HG03521 (cell line): ENCODE data around the gene MAX.
"Not testable (repeated sequence)": the region's sequence is repeated elsewhere in the genome, so short reads cannot be mapped to it uniquely, and the experiment has no call there.

Source experiments
- ATAC-seq: cut with Tn5 transposase; IDR thresholded peaks from one replicate; pipeline ENCODE4 v1.9.1; 2021; ENCODE audit warnings: mild to moderate bottlenecking, moderate library complexity; ENCODE audit not compliant: unreplicated experiment

MAX gene

DNA sequence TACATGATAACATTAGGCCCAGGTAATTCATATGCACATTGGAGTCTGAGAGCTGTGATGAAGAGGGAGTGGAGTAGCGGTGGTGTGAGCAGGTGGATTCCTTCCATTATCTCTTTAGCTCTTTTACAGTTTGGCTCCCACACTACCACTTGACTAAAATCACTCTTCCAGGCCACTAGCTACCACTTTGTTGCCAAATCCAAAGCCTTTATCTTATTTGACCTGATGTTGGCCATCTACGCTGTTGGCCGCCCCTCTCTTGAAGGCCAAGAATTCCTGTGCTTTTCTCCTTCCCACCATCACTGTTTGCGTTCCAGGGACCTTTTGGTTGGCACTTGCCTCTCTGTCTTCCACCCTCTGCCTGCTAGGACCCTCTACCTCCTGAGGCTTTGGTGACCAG, 4.0 kb upstream of the MAX start:
- ATAC-seq = no peak

DNA sequence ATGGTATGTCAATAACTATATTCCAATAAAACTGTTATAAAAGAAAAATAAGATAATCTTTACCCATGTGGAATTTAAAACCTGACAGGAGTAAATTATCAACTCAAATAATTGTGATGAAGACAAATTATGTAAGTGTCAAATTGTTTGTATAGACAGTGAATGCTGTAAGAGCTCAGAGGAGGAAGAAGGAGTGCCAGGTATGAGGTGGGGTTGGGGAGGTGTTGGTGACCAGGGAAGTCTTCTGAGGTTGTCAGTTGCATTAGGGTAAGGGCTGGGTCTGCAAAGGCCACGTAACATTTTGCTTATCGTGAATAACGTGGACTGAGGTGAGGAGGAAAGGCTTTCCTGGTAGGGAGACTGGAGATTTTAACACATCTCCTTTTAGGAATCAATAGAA, 2.5 kb upstream of the MAX start:
- ATAC-seq = no peak

- no peak for ATAC-seq
These were observed 938 bp upstream of the MAX start for GRCh38 chr14:65103150-65103760.

DNA sequence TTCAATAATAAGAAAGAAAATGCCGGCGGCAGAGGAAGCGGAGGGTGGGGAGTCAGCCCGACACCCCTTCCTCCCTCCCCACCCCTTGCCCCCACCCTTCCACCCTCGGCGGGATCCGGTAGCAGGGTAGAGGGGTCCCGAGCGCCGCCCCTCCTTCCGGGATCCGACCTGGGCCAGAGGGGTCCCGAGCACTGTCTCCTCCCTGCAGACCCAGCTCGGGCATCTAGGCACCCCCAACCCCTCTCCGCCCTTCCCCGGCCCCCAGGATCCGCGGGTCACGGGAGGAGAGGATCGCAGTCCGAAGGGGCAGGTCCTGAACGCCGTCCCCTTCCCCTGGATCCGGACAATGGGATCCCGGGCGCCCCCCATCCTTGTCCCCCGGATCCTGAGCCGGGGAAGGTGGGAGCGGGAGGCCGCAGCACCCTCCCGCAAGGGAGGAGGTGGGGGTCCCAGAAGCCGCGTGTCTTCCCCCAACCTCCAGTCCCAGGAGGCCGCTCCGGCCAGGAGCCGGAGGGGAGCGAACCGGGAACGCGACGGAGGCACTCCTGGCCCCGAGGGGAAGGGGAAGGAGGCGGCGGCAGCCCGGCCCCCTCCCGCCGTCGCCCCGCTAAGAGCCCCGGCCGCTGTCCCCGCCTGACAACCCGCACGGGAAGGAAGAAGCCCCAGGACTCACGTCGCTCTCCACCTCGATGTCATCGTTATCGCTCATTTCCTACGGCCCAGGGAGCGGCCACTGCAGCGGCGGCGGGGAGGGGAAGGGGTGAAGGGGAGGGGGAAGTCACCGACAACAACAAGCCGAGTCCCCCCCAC, 481 bp downstream of the MAX start:
- ATAC-seq = no peak

- no peak for ATAC-seq
These were observed 1.3 kb downstream of the MAX start for GRCh38 chr14:65100922-65101541.

DNA sequence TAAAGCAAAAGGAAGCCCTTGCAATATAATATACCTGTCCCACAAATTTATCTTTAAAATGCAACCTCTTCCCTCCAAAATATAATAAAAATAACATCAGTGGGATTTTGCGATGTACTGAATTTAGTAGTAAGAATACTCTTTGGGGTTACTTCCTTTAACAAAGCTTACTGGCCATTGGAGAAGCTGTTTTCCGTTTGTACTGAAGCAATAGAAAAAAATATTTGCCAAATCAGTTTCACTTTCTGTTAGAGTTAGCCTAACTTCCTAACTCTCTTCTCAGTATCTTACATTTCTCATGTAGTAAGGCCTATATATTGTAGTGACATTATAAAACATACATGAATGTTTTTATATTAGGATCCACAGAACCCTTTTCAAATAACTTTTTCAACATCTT, 3.7 kb downstream of the MAX start:
- ATAC-seq = no peak

DNA sequence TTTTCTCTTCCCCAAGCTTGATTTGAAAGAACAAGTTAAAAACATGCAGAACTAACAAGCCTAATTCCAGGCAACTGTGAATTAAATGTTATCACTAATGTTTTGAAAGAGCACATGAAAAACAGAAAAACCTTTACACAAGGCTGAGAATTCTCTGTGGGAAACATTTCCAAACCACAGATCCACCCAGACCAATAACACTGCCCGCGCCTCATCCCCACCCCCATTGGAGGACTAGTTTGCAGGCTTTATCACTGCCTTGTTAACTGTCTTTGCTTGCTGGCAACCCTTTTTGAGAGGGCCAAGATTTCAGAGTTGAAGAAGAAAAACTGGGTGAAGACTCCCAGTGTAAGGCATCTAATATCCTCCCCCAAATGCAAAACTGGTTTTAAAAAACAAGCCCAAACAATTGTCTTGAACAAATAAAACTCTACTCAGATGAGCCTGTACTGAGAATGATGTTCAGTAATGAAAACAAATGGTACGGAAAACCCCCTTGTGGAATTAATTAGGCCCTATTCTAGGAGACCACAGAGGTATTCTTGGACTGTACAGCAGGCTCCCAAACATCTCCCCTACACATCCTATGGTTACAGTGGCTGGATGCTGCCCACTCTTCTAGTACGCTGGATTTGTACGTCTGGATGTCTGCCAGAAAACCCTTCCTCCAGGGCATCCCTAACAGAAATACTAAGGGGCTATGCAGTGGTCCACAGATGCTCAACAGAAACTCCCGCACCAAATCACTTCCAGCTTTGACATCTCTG, 5.8 kb downstream of the MAX start:
- no peak for ATAC-seq

DNA sequence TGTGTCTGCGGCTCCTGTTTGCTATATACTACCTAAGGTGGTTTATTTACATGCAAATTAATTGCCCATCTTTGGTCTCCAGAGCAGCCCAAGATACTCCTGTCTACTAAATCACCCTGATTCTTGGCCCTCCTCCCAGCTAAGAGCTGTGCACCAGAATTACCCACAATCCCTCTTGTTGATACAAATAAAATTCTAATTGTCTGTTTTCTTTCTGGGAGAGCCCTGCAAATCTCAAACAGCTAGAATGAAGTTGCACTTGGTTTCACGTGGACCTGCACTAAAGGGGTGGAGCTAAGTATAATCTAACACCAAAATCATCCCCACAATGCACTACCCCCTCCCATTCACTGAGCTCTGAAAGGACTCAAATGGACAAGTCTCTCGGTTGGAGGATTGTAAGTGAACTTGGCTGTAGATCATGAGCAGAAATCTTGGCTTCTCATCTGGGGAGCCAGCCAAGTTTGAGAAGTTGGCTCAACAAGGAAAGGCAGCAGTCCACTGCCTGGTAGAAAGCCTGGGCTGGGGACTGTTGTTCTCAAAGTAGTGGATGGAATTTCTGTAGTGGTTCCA, 6.6 kb downstream of the MAX start:
- no peak for ATAC-seq

DNA sequence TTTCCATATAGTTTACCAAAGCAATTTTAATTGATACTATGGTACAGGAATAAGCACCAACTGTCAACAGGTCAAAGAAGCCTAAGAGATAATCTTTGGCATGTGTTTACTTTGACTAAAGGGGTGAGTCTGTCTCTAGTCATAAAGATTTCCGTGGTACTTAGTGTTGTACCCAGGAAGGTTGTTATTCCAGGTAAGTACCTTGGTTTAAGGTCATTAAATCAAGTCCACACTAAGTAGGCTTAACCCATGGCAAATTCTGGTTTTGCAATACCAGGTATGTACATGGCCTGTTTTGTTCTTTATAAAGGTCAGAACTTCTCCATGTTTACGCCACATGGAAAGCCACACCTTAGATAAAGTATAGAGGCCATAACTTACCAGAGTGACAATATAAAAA, 10.0 kb downstream of the MAX start:
- no peak for ATAC-seq

DNA sequence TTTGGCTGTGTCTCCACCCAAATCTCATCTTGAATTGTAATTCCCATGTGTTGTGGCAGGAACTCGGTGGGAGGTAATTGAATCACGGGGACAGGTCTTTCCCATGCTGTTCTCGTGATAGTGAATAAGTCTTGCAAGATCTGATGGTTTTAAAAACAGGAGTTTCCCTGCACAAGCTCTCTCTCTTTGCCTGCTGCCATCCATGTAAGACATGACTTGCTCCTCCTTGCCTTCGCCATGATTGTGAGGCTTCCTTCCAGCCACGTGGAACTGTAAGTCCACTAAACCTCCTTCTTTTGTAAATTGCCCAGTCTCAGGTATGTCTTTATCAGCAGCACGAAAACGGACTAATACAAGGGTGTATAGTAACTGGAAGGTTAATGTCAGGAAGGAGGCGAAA, 14.5 kb downstream of the MAX start:
- ATAC-seq = not testable (repeated sequence)

GRCh38 chr14:65086686-65087085, 15.6 kb downstream of the MAX start:
- not testable (repeated sequence) for ATAC-seq

DNA sequence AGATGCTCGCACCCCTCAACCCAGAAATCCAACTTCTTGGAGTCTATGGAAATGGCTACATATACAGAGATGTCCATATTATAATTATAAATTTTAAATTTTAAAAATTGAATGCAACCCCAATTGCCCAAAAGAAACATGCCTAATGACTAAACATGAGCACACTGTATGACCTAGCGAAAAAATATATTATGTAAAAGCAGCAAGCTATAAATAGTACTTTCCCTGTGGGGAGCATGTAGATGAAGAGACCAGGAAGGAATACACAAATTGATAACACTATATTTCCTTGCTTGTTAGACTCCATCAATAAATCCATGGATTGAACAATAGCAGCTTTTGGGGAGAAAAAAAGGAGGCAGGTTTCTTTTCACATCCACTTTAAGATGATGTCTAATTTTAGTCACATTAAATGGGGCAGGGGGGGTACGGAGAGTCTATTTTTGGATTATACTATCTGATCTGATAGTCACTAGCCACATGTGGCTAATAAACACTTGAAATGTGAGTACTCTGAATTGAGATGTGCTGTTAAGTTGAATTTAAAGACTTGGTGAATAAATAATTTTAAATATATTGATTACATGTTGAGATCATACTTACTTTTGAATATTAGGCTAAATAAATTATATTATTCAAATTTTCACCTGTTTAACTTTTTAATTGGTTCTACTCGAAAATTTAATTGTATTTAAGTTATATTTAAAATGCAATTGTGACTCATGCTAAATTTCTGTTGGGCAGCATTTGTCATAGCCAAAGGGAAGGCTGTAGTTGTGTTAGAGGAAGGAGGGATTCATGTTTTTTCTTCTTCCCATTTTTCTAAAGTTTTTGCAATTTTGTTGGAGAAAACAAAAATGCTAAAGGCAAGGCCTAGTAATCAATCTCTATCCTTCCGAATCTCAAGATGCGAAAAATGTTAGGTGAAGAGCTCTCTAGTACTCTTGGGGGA, 17.5 kb downstream of the MAX start:
- no peak for ATAC-seq

DNA sequence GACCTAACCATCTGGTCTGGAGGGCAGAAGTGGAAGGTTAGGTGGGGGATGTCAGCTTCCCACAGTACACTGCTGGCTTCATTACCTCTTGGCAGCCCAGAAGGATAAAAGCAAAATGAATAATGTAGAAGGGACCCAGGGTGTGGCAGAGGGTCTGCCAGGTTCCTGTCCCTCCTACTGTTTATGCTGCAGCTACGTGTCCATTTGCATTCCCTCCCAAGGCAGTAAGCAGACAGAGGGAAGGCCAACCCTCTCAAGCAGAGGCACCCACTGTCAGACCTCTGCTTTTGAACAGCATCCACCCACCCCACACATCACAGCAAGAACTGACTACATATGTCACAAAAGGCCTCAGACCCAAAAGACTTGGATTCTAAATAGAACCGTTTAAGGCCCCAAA, 19.4 kb downstream of the MAX start:
- ATAC-seq = no peak

GRCh38 chr14:65080960-65081747, 21.2 kb downstream of the MAX start:
- no peak for ATAC-seq

DNA sequence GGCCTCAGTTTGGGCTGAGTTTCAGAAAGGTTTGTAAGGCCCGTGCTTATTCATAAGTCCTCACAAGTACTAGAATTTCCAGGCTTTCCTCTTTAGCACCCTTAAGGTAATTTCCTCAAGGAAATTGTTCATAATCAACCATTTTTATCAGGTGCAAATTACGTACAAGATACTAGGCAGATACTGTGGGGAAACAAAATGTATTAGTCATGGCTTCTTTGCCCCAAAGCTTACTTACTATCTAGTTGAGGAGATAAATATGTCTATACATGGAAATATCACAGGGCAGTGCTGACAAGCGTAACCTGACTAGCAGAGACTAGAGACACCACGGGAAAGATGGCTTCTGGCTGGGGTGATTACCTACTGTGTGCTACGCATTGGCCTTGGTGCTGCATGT, 22.5 kb downstream of the MAX start:
- no peak for ATAC-seq

- no peak for ATAC-seq
These were observed 23.1 kb downstream of the MAX start for GRCh38 chr14:65079201-65079600.

DNA sequence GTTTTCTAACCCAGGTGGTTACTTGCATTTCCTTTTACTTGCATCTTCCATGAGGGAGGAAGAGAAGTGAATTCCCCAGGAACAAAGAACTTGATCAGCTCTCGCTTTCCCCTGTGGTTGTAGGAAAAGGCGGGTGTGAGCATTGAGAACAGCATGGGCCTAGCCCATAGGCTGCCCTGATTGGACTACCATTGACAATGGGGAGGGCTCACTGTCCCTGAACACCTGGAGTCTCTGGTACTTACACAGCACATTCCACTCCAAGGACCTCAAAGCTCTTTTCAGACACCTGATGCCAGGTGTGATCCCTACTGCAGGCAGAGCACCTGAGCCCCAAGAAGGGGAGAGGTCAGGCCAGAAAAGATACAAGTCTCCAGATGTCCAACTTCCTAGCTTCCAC, 25.0 kb downstream of the MAX start:
- ATAC-seq = no peak

- ATAC-seq = no peak
These were observed 26.5 kb downstream of the MAX start for GRCh38 chr14:65075628-65076325.
